Endothelial cell (in vitro differentiated cells): ENCODE measurements around the gene KCMF1. TPM values are rescaled to one million over a fixed set of nuclear protein-coding genes. Genes with fewer than 3 reads are reported as not detected.

ENCODE experiments used
- DNase-seq: peaks from one replicate; pipeline ENCODE4 v3.0.0; 2021; ENCODE audit warnings: low spot score
- H3K27ac Mint-ChIP-seq: one replicate; pipeline ENCODE4 v1.8.0; 2021; ENCODE audit warnings: mixed read lengths, inconsistent platforms; ENCODE audit not compliant: unreplicated experiment
- H3K27me3 Mint-ChIP-seq: one replicate; pipeline ENCODE4 v1.8.0; 2021; ENCODE audit warnings: mild to moderate bottlenecking, moderate library complexity, mixed read lengths, inconsistent platforms; ENCODE audit not compliant: unreplicated experiment
- H3K36me3 Mint-ChIP-seq: one replicate; pipeline ENCODE4 v1.8.0; 2021; ENCODE audit warnings: mild to moderate bottlenecking, low read depth, mixed read lengths, inconsistent platforms; ENCODE audit not compliant: unreplicated experiment
- H3K4me1 Mint-ChIP-seq: one replicate; pipeline ENCODE4 v1.8.0; 2021; ENCODE audit warnings: mild to moderate bottlenecking, mixed read lengths, inconsistent platforms; ENCODE audit not compliant: unreplicated experiment
- H3K4me3 Mint-ChIP-seq: one replicate; pipeline ENCODE4 v1.8.0; 2021; ENCODE audit warnings: mild to moderate bottlenecking, mixed read lengths, inconsistent platforms; ENCODE audit not compliant: unreplicated experiment
- H3K9me3 Mint-ChIP-seq: one replicate; pipeline ENCODE4 v1.8.0; 2021; ENCODE audit warnings: mixed read lengths, inconsistent platforms; ENCODE audit not compliant: unreplicated experiment
- long read RNA-seq: library from polyadenylated mRNA; unstranded; transcript quantifications from one replicate; pipeline ENCODE4 v2.0.0, GENCODE V29; 2020; ENCODE audit not compliant: unreplicated experiment
- total RNA-seq: library from RNA; stranded (reverse); fragmentation: NEBNext Ultra II Directional; extraction: Animal tissue kit (Norgen Biotek cat#: 25700); gene quantifications from one replicate; pipeline ENCODE4 v1.2.1, GENCODE V29; 2021; ENCODE audit not compliant: unreplicated experiment
- TF ChIP-seq, protein P1 (sequence below): fragments of 200-600 bp; sonication (generic); IDR thresholded peaks from one replicate; pipeline ENCODE4 v1.5.0; 2021; ENCODE audit warnings: antibody characterized with exemption; ENCODE audit not compliant: unreplicated experiment

KCMF1 gene
- 84.6 TPM for total RNA-seq
- long read RNA-seq, full-length matches to known transcripts: 5 of 5 reads
- long read RNA-seq, partial matches to known transcripts: 0 of 5 reads
- long read RNA-seq, other reads (novel, unspliced or antisense): 0 of 5 reads

DNA sequence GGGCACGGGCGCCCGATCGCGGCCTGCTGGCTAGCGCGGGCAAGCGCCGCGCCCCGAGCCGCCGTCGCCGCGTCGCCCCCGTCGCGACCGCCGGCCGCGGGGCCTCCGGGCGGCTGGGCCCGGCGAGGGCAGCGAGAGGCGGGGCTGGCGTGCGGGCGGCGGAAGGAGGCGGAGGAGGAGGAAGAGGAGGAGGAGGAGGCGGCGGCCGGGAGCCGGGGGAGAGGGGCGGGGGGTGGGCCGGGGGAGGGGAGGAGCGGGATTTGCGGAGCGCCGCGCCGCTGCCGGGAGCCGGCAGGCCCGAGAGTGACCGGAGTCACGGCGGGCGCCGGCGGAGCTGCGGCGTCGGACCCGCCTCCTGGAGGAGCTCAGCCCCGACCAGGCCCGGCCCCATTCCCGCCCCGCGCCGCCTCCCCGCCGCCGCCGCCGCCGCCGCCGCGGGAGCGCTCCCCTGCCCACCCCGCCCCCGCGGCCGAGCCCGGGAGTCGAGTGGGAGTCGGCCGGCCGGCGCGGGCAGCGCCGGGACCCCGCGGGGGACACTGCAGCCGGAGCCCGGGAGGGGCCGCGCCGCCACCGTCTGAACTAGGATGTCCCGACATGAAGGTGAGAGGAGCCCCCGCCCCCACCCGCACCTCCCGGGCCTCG is at the start of gene KCMF1:
KCMF1 (plus strand) TSS at position 294 of the 642 bp plus-strand sequence; CDS start at position 585, 291 bp downstream.
- peak; percentile 65 for DNase-seq
- H3K4me1 Mint-ChIP-seq: peaks cover 39% of the 10 kb centered on the region
- TF ChIP-seq, protein P1, sequence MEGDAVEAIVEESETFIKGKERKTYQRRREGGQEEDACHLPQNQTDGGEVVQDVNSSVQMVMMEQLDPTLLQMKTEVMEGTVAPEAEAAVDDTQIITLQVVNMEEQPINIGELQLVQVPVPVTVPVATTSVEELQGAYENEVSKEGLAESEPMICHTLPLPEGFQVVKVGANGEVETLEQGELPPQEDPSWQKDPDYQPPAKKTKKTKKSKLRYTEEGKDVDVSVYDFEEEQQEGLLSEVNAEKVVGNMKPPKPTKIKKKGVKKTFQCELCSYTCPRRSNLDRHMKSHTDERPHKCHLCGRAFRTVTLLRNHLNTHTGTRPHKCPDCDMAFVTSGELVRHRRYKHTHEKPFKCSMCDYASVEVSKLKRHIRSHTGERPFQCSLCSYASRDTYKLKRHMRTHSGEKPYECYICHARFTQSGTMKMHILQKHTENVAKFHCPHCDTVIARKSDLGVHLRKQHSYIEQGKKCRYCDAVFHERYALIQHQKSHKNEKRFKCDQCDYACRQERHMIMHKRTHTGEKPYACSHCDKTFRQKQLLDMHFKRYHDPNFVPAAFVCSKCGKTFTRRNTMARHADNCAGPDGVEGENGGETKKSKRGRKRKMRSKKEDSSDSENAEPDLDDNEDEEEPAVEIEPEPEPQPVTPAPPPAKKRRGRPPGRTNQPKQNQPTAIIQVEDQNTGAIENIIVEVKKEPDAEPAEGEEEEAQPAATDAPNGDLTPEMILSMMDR: no peak
- H3K36me3 Mint-ChIP-seq: peaks cover 8% of the 10 kb centered on the region
- peaks cover 4% of the 10 kb centered on the region for H3K9me3 Mint-ChIP-seq
- H3K27ac Mint-ChIP-seq: peak within 1 kb of the TSS; percentile 99
- H3K27me3 Mint-ChIP-seq: peaks cover 16% of the 10 kb centered on the region
- H3K4me3 Mint-ChIP-seq: peak within 1 kb of the TSS; percentile 99

DNA sequence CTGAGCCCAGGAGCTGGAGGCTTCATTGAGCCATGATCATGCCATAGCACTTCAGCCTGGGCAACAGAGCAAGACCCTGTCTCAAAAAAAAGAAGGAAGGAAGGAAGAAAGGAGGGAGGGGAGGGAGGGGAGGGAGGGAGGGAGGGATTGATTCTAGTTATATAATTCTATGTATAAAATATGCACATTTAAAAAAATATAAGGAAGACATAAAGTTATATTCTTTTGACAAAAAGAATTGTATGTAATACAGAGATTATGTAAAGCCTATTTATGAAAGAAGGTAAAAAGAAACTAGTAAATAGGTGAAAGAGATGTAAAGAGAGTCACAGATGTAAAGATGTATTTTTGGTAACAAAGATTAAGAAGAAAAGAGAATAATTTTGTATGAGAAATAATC is 48.0 kb upstream of the KCMF1 start:
- H3K27me3 Mint-ChIP-seq: peaks cover 6% of the 10 kb centered on the region
- peaks cover 4% of the 10 kb centered on the region for H3K36me3 Mint-ChIP-seq
- no peak for DNase-seq
- no peaks in the 10 kb centered on the region for H3K9me3 Mint-ChIP-seq
- TF ChIP-seq, protein P1: no peak
- peaks cover 23% of the 10 kb centered on the region for H3K4me1 Mint-ChIP-seq
- no peak overlapping the region for H3K4me3 Mint-ChIP-seq
- peak overlapping the region; percentile 55 for H3K27ac Mint-ChIP-seq

DNA sequence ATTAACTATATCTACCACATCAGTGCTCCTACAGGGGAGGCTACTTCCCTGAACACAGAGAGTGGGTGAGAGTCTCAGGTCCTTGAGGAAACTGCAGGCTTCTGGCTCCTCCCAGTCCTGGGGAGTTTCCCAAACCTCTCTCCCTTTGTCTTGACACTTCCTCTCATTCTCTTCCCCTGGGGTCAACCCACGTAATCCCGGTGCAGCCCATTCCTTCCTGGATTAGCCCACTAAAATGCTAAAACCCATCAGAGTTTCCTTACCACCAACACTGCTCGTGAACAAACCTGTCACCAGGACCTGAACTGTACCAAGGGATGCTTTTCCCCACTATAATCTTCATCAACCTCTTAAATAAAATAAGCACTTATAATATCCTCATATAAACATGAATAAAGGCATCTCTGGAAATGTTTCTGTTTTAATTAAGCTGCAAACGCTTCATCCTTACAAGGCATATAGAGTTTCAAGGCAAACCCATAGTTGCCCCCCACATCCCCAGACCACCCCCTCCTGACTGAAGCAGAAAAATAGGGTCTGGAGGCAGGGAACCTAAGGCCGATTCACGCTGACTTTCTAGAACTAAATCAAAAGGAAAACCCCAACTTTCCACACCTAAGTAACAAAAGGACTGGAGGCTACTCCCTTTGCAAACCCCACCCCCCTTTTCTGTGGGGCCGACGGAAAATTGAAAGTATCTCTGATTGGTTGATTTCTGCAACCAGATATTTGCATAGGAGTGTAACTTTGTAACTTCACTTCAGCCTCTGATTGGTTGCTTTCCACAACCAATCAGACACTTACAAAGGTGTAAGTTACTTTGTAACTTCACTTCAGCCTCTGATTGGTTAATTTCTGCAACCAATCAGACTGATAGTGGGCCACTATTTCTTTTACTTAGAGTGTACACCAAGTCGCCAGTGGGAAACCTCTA is 46.5 kb upstream of the KCMF1 start:
- DNase-seq: peak; percentile 55
- peaks cover 23% of the 10 kb centered on the region for H3K4me1 Mint-ChIP-seq
- H3K36me3 Mint-ChIP-seq: peaks cover 4% of the 10 kb centered on the region
- H3K9me3 Mint-ChIP-seq: no peaks in the 10 kb centered on the region
- TF ChIP-seq, protein P1: no peak
- peak overlapping the region; percentile 60 for H3K4me3 Mint-ChIP-seq
- H3K27ac Mint-ChIP-seq: peak overlapping the region; percentile 98
- peaks cover 6% of the 10 kb centered on the region for H3K27me3 Mint-ChIP-seq

DNA sequence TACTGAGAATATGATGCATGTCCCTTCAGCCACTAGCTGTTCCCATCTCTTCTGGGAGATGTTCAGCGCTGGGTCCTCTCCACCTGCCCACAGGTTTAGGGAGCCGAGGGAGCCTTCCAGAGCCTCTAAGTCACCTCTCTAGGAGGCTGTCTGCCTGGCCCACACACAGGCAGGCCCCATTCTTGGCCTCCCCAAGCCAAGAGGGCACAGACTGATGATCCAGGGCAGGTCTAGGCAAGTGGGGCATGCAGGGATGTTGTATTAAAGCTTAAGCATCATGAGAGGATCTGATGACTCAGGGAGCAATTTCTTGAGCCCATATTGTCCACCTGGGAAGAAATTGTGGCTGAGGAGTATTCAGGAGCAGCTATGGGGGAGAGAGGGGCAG is 45.6 kb upstream of the KCMF1 start:
- Mint-ChIP-seq H3K27ac (peak overlapping the region; percentile 20), H3K9me3 (no peaks in the 10 kb centered on the region), H3K27me3 (peaks cover 6% of the 10 kb centered on the region), H3K4me3 (no peak overlapping the region), H3K36me3 (peaks cover 4% of the 10 kb centered on the region), H3K4me1 (peaks cover 19% of the 10 kb centered on the region)
- DNase-seq: no peak
- TF ChIP-seq, protein P1: no peak
